GM19468 (cell line): ENCODE data around the gene ANGPTL4.
A peak's percentile ranks its signal among the peaks of the same experiment; 100 is the strongest.
"Not testable (repeated sequence)": the region's sequence is repeated elsewhere in the genome, so short reads cannot be mapped to it uniquely, and the experiment has no call there.

ENCODE experiments used
- ATAC-seq: cut with Tn5 transposase; IDR thresholded peaks from one replicate; pipeline ENCODE4 v1.9.1; 2021; ENCODE audit warnings: mild to moderate bottlenecking, moderate library complexity, moderate number of reproducible peaks; ENCODE audit not compliant: unreplicated experiment; ENCODE audit errors: extremely low read depth

Gene ANGPTL4

GRCh38 chr19:8363803-8364771 lies at the start of gene ANGPTL4:
Gene ANGPTL4 (plus strand): TSS chr19:8364155. CDS start chr19:8364322, 167 bp downstream.
- no peak for ATAC-seq

GRCh38 chr19:8314981-8315640 lies 48.8 kb upstream of the ANGPTL4 start:
- ATAC-seq: not testable (repeated sequence)

GRCh38 chr19:8316351-8317125 lies 47.4 kb upstream of the ANGPTL4 start:
- no peak for ATAC-seq

GRCh38 chr19:8318835-8319234 lies 45.1 kb upstream of the ANGPTL4 start:
- ATAC-seq: not testable (repeated sequence)

- no peak for ATAC-seq
Measured at GRCh38 chr19:8319807-8320520, 44.0 kb upstream of the ANGPTL4 start.

- no peak for ATAC-seq
Measured at GRCh38 chr19:8320564-8321066, 43.3 kb upstream of the ANGPTL4 start.

GRCh38 chr19:8321067-8321985 lies 42.6 kb upstream of the ANGPTL4 start, which contains the start of the genes NDUFA7 and RPS28:
Gene NDUFA7 (minus strand): TSS chr19:8321375. CDS start chr19:8321358, 17 bp downstream.
Gene RPS28 (plus strand): TSS chr19:8321496. CDS start chr19:8321531, 35 bp downstream.
- ATAC-seq: peak; percentile 53

- ATAC-seq: no peak
Measured at GRCh38 chr19:8321986-8322637, 41.8 kb upstream of the ANGPTL4 start.

- no peak for ATAC-seq
Measured at GRCh38 chr19:8322638-8322997, 41.3 kb upstream of the ANGPTL4 start.

- no peak for ATAC-seq
Measured at GRCh38 chr19:8323781-8324185, 40.2 kb upstream of the ANGPTL4 start.

- no peak for ATAC-seq
Measured at GRCh38 chr19:8324186-8325050, 39.5 kb upstream of the ANGPTL4 start.

- ATAC-seq: no peak
Measured at GRCh38 chr19:8325454-8325853, 38.5 kb upstream of the ANGPTL4 start.

- no peak for ATAC-seq
Measured at GRCh38 chr19:8329996-8330395, 34.0 kb upstream of the ANGPTL4 start.

GRCh38 chr19:8331263-8331845 lies 32.6 kb upstream of the ANGPTL4 start:
- no peak for ATAC-seq

GRCh38 chr19:8332976-8333766 lies 30.8 kb upstream of the ANGPTL4 start:
- no peak for ATAC-seq
